Astrocyte (in vitro differentiated cells and primary cell): Measurements from ENCODE around the gene BICC1.

Experiments used
- EZH2 ChIP-seq: IDR thresholded peaks from 2 replicates; pipeline ENCODE4 v1.6.1; 2012; ENCODE audit warnings: mild to moderate bottlenecking, low read length, inconsistent platforms; ENCODE audit not compliant: insufficient read depth
- TF ChIP-seq, protein P1 (sequence below): IDR thresholded peaks from 2 replicates; pipeline ENCODE4 v1.5.1; 2011; ENCODE audit warnings: low read depth, mild to moderate bottlenecking, inconsistent platforms, low read length, moderate library complexity; ENCODE audit not compliant: insufficient read depth

- TF ChIP-seq, protein P1, sequence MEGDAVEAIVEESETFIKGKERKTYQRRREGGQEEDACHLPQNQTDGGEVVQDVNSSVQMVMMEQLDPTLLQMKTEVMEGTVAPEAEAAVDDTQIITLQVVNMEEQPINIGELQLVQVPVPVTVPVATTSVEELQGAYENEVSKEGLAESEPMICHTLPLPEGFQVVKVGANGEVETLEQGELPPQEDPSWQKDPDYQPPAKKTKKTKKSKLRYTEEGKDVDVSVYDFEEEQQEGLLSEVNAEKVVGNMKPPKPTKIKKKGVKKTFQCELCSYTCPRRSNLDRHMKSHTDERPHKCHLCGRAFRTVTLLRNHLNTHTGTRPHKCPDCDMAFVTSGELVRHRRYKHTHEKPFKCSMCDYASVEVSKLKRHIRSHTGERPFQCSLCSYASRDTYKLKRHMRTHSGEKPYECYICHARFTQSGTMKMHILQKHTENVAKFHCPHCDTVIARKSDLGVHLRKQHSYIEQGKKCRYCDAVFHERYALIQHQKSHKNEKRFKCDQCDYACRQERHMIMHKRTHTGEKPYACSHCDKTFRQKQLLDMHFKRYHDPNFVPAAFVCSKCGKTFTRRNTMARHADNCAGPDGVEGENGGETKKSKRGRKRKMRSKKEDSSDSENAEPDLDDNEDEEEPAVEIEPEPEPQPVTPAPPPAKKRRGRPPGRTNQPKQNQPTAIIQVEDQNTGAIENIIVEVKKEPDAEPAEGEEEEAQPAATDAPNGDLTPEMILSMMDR = no peak
- TF ChIP-seq EZH2 = no peak
Measured at GRCh38 chr10:58582045-58582444, 69.4 kb downstream of the BICC1 start.
